Measurements from ENCODE around the gene TMEM61.

GRCh38 chr1:54952950-54953718 lies 27.3 kb upstream of the TMEM61 start:
- no peak for TF ChIP-seq CTCF (IDR thresholded peaks at IDR 0.05; ENCODE audit: low read depth, low read length)
- TF ChIP-seq EZH2phosphoT487 (IDR thresholded peaks at IDR 0.05; ENCODE audit: low read depth): no peak

Data from OCI-LY3 (cell line).